SH-SY5Y (cell line): Measurements from ENCODE around the gene ANAPC5.

Experiments
- GATA2 ChIP-seq: IDR thresholded peaks from 2 replicates; pipeline ENCODE4 v1.6.1; 2011; ENCODE audit warnings: mild to moderate bottlenecking, low read depth, low read length
- GATA3 ChIP-seq: IDR thresholded peaks from 2 replicates; pipeline ENCODE4 v1.6.1; 2011; ENCODE audit warnings: low read depth, mild to moderate bottlenecking, low read length, moderate library complexity

The ANAPC5 gene

GRCh38 chr12:121376754-121377697, 24.8 kb upstream of the ANAPC5 start:
- TF ChIP-seq GATA3 (no peak), GATA2 (no peak)

DNA sequence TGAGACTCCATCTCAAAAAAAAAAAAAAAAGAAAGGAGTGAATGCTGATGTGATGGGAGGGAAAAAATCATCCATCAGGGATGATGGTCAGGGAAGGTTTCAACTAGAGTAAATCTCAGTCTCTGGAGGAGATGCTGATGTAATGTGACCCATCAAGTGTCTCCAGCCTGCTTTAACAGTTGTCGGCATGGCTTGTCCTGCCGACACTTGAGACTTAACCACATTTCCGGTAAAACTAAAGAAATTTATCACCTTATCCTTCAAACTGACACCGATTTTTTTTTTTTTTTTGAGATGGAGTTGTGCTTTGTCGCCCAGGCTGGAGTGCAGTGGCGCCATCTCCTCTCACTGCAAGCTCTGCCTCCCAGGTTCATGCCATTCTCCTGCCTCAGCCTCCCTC, 21.5 kb upstream of the ANAPC5 start:
- TF ChIP-seq GATA2 (no peak), GATA3 (no peak)

- TF ChIP-seq GATA2 = no peak
- TF ChIP-seq GATA3 = no peak
Observed at GRCh38 chr12:121371404-121371803, 19.2 kb upstream of the ANAPC5 start.

DNA sequence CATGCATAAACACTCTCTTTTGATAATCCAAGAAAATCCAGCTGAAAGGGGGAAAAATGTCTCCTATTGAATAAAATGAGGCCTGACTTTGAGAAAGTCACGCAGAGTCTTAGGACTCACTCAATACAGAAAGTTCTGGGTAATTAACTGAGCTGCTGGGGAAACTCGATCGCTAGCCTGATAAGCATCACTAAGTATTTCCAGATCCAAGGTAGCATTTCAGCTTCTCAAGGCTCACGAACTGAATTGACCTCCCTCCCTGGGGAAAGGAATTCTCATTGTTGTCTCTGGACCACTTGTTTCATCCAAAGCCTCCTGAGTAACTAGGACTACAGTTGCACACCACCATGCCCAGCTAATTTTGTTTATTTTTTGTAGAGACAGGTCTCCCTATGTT, 13.8 kb upstream of the ANAPC5 start:
- TF ChIP-seq GATA2 = peak; percentile 56; the same call in 1 of the 2 replicates
- TF ChIP-seq GATA3 = no peak

DNA sequence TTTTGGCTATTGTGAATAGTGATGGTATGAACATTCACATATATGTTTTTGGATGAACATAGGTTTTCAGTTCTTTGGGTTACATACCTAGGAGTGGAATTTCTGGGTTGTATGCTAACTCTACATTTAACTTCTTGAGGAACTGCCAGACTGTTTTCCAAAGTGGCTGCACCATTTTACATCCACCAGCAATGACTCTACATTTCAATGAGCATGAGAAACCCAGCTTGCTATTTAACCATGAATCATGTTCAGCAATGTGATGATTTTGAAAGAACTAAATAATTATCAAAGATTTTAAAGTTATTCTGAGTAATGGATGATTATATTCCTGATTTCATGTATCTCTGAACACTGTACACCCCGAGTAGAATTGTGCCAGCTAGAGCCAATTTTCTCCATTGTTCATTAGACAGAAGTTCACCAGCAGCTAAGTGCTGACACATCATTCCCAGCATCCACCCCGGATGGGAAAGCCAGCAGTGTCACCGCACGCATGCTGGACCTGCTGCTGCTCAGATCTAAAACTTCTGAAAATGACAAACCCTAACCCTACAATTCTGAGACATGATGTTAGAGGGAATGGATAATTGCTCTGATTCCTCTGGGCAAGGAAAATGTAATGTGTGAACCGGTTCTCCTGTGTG, 13.3 kb upstream of the ANAPC5 start:
- TF ChIP-seq GATA2 = no peak
- TF ChIP-seq GATA3 = no peak

GRCh38 chr12:121364683-121365121, 12.5 kb upstream of the ANAPC5 start:
- no peak for TF ChIP-seq GATA2
- TF ChIP-seq GATA3 = no peak

DNA sequence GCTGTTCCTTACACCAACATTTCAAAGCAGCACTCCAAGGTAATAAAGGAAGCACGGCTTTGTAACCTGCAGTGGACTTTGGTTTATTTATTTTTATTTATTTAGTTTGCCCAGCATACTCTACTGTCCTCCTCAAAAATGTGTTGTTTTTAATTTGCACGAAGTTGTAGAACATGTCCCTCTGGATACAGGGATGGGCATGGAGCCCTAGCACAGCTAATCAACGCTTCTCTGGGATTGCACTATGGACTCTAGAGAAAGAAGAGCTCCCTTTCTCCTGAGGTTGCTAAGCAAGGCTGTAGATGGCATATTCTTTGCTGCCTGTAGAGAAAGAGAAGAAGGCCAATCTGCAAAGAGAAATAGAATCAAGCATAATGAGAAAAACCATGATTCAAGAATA, 5.9 kb upstream of the ANAPC5 start:
- TF ChIP-seq GATA2 (no peak), GATA3 (no peak)

GRCh38 chr12:121357331-121357730, 5.1 kb upstream of the ANAPC5 start:
- TF ChIP-seq GATA3 = no peak
- TF ChIP-seq GATA2 = no peak

DNA sequence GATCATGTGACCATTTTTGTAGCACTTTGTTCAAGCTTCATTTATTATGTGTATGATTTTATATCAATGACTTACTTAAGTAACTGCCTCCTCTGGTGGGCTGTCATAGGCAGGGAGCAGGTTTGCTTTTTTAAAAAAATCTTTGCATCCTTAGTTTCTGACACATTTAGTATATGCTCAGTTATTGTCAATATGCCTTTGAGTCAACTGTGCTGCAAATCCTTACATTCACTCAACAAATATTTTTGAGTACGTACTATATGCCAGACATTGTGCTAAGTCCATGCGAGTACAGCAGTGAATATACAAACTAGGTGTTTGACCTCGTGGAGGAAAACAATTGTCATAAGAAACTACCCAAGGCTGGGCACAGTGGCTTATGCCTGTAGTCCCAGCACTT, 4.4 kb upstream of the ANAPC5 start:
- TF ChIP-seq GATA3 = no peak
- TF ChIP-seq GATA2 = no peak

DNA sequence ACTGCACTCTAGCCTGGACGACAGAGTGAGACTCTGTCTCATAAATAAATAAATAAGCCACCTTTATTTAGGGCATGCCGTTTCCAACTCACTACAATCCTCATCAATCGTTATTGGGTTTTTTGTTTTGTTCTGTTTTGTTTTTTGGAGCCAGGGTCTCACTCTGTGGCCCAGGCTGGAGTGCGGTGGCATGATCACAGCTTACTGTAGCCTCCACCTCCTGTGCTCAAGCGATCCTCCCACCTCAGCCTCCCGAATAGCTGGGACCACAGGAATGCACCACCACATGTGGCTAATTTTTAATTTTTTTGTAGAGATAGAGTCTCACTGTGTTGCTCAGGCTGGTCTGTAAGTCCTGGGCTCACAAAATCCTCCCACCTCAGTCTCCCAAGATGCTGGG, 3.6 kb upstream of the ANAPC5 start:
- no peak for TF ChIP-seq GATA3
- TF ChIP-seq GATA2 = no peak

DNA sequence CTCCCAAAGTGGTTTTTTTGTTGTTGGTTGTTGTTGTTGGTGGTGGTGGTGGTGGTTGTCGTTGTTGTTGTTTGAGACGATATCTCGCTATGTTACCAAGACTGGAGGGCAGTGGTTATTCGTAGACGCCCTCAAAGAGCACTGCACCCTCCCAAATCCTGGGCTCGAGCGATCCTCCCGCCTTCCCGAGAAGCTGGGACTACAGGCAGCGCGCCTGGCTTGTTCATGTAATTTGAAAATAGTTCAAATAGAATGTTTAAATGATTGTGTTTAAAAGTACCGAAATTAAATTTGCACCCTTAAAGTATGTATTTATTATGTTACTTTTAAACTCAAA, 439 bp upstream of the ANAPC5 start:
- no peak for TF ChIP-seq GATA2
- no peak for TF ChIP-seq GATA3

- TF ChIP-seq GATA2 (no peak), GATA3 (no peak)
Observed at GRCh38 chr12:121346747-121347146, 5.5 kb downstream of the ANAPC5 start.

GRCh38 chr12:121345151-121345815, 6.9 kb downstream of the ANAPC5 start:
- no peak for TF ChIP-seq GATA2
- no peak for TF ChIP-seq GATA3

- TF ChIP-seq GATA2 = no peak
- TF ChIP-seq GATA3 = no peak
Observed at GRCh38 chr12:121344506-121344905, 7.7 kb downstream of the ANAPC5 start.
